HCT116 (cell line): Measurements from ENCODE around the gene ARID1A. TPM values are rescaled to one million over a fixed set of nuclear protein-coding genes. Genes with fewer than 3 reads are reported as not detected.

Experiments
- ATAC-seq: fragments of 200-7000 bp; cut with Tn5 transposase; 2 replicates; pipeline ENCODE4 v1.9.1; 2020; ENCODE audit warnings: mild to moderate bottlenecking, moderate library complexity
- BruUV-seq: library from RNA; stranded (reverse); fragments of 400-500 nt; replicated peaks from 2 replicates; lab custom pipeline; 2021; lab: Mats Ljungman, UMichigan
- CTCF ChIA-PET: fragments of 300-600 bp; sonication (Branson Sonifier 250); formaldehyde crosslinking; loops from one replicate; lab custom pipeline; 2021; ENCODE audit warnings: antibody characterized with exemption; lab: Charles Lee
- POLR2A ChIA-PET: fragments of 300-600, 350-600 bp; sonication (Branson Sonifier 250); formaldehyde crosslinking; loops from one replicate; lab custom pipeline; 2021; ENCODE audit warnings: antibody characterized with exemption; lab: Charles Lee
- RAD21 ChIA-PET, 2 experiments: fragments of 300-600 bp; sonication (Branson Sonifier 250); formaldehyde crosslinking; loops; one replicate each; lab custom pipeline; 2023; ENCODE audit warnings: low total read pairs in 2 of 2; ENCODE audit not compliant: uncharacterized antibody in 2 of 2, unreplicated experiment in 2 of 2, low non-redundant PET in 1 of 2; lab: Charles Lee
- DNase-seq: peaks from one replicate; pipeline ENCODE4 v3.0.0-alpha.2; 2010; ENCODE audit warnings: low read depth, low spot score
- H2AFZ ChIP-seq: fragments of 200-600 bp; shearing (Covaris generic), sonication (generic); 2 replicates; pipeline ENCODE4 v1.6.1; 2017; ENCODE audit warnings: low read depth, mixed run types, mixed read lengths, antibody characterized with exemption, low read length; ENCODE audit not compliant: poor library complexity, severe bottlenecking
- H3K27ac ChIP-seq: 2 replicates; pipeline ENCODE4 v1.5.1; 2012; ENCODE audit warnings: low read depth, low read length
- H3K27me3 ChIP-seq: fragments of 200-600 bp; sonication (generic); 2 replicates; pipeline ENCODE4 v1.6.1; 2016; ENCODE audit warnings: mixed run types, low read length, mixed read lengths; ENCODE audit not compliant: insufficient read depth
- H3K36me3 ChIP-seq, 2 experiments: fragments of 200-500 bp in 1 of 2; fragments of 200-600 bp in 1 of 2; sonication (Bioruptor generic) in 1 of 2; sonication (generic) in 1 of 2; 2 replicates each; pipeline versions ENCODE4 v1.5.1 to v1.6.1; 2014 to 2016; ENCODE audit warnings: low read length in 2 of 2, inconsistent platforms in 1 of 2, mixed read lengths in 1 of 2, mixed run types in 1 of 2; ENCODE audit not compliant: insufficient read depth in 2 of 2, control insufficient read depth in 1 of 2
- H3K4me1 ChIP-seq, 2 experiments: fragments of 200-600 bp in 1 of 2; sonication (generic) in 1 of 2; 2 replicates each; pipeline versions ENCODE4 v1.5.1 to v1.6.1; 2012 to 2017; ENCODE audit warnings: low read length in 2 of 2, inconsistent platforms in 1 of 2, mild to moderate bottlenecking in 1 of 2, mixed read lengths in 1 of 2, mixed run types in 1 of 2, moderate library complexity in 1 of 2; ENCODE audit not compliant: insufficient read depth in 2 of 2, control insufficient read depth in 1 of 2
- H3K4me2 ChIP-seq: fragments of 200-600 bp; sonication (generic); 2 replicates; pipeline ENCODE4 v1.6.1; 2017; ENCODE audit warnings: mixed run types, low read length, mixed read lengths
- H3K4me3 ChIP-seq, 2 experiments: fragments of 200-600 bp in 1 of 2; sonication (generic) in 1 of 2; replicated peaks in 1 of 2; 2 replicates each; pipeline ENCODE4 v1.5.1; 2011 to 2016; ENCODE audit warnings: low read length in 2 of 2, control low read depth in 1 of 2, low read depth in 1 of 2, mild to moderate bottlenecking in 1 of 2, mixed read lengths in 1 of 2, mixed run types in 1 of 2
- H3K79me2 ChIP-seq: fragments of 200-600 bp; sonication (generic); 2 replicates; pipeline ENCODE4 v1.6.1; 2017; ENCODE audit warnings: mild to moderate bottlenecking, mixed run types, low read length, moderate library complexity, mixed read lengths; ENCODE audit not compliant: insufficient read depth
- H3K9ac ChIP-seq: fragments of 200-600 bp; sonication (generic); 2 replicates; pipeline ENCODE4 v1.6.1; 2016; ENCODE audit warnings: low read length, mixed read lengths
- H3K9me2 ChIP-seq: fragments of 200-600 bp; sonication (generic), shearing (Covaris generic); 2 replicates; pipeline ENCODE4 v1.6.1; 2017; ENCODE audit warnings: mixed run types, mild to moderate bottlenecking, moderate library complexity; ENCODE audit not compliant: insufficient read depth
- H3K9me3 ChIP-seq, 2 experiments: fragments of 200-500 bp in 1 of 2; fragments of 200-600 bp in 1 of 2; sonication (Bioruptor generic) in 1 of 2; sonication (generic) in 1 of 2; 2 replicates each; pipeline ENCODE4 v1.6.1; 2014 to 2017; ENCODE audit warnings: low read length in 2 of 2, mixed read lengths in 2 of 2, inconsistent platforms in 1 of 2, low read depth in 1 of 2, mild to moderate bottlenecking in 1 of 2, mixed run types in 1 of 2, moderate library complexity in 1 of 2; ENCODE audit not compliant: control insufficient read depth in 1 of 2, insufficient read depth in 1 of 2
- H4K20me1 ChIP-seq: fragments of 200-600 bp; sonication (generic), shearing (Covaris generic); 2 replicates; pipeline ENCODE4 v1.6.1; 2017; ENCODE audit warnings: mixed run types, mild to moderate bottlenecking, moderate library complexity; ENCODE audit not compliant: insufficient read depth
- ELF1 ChIP-seq: IDR thresholded peaks from 2 replicates; pipeline ENCODE4 v1.6.1; 2012; ENCODE audit warnings: low read depth, borderline replicate concordance
- FOSL1 ChIP-seq: IDR thresholded peaks from 2 replicates; pipeline ENCODE4 v1.6.1; 2012; ENCODE audit warnings: low read depth
- JUND ChIP-seq: IDR thresholded peaks from 2 replicates; pipeline ENCODE4 v1.6.1; 2012
- REST ChIP-seq: IDR thresholded peaks from 2 replicates; pipeline ENCODE4 v1.6.1; 2012; ENCODE audit warnings: low read depth
- SP1 ChIP-seq: IDR thresholded peaks from 2 replicates; pipeline ENCODE4 v1.6.1; 2012; ENCODE audit warnings: low read depth
- TCF7L2 ChIP-seq: IDR thresholded peaks from 2 replicates; pipeline ENCODE4 v1.7.0; 2011; ENCODE audit warnings: borderline replicate concordance, inconsistent platforms; ENCODE audit not compliant: insufficient read depth, insufficient read length; ENCODE audit errors: extremely low read depth
- YY1 ChIP-seq: IDR thresholded peaks from 2 replicates; pipeline ENCODE4 v1.6.1; 2011; ENCODE audit warnings: low read length, low read depth, moderate library complexity, mild to moderate bottlenecking; ENCODE audit not compliant: insufficient replicate concordance; ENCODE audit errors: extremely low read depth
- ZNF274 ChIP-seq: fragments of 200-500 bp; sonication (Bioruptor generic); IDR thresholded peaks from 2 replicates; pipeline ENCODE4 v1.6.1; 2014; ENCODE audit warnings: mild to moderate bottlenecking, low read depth, low read length, inconsistent platforms
- intact Hi-C: fragments of 100-400 bp; cut with micrococcal nuclease; formaldehyde crosslinking; loops from 2 replicates; pipeline ENCODE4 v1.10.0; 2022
- total RNA-seq: library from RNA; stranded (reverse); gene quantifications from one replicate; pipeline ENCODE4 v1.2.1, GENCODE V29; 2021; ENCODE audit not compliant: unreplicated experiment
- TF ChIP-seq, protein P1 (sequence below): IDR thresholded peaks from 2 replicates; pipeline ENCODE4 v1.6.1; 2011; ENCODE audit warnings: mild to moderate bottlenecking, low read length, moderate library complexity; ENCODE audit not compliant: insufficient replicate concordance; ENCODE audit errors: extremely low read depth
- TF ChIP-seq, protein P2 (sequence below), 3 experiments: fragments of 200-600 bp in 1 of 3; sonication (generic) in 1 of 3; IDR thresholded peaks in 2 of 3; conservative IDR thresholded peaks in 1 of 3; 2 replicates each; pipeline ENCODE4 v1.5.1; 2012 to 2017; ENCODE audit warnings: low read depth in 2 of 3, low read length in 2 of 3, antibody characterized with exemption in 1 of 3, borderline replicate concordance in 1 of 3, control low read depth in 1 of 3, mild to moderate bottlenecking in 1 of 3, mixed read lengths in 1 of 3, mixed run types in 1 of 3, moderate library complexity in 1 of 3; ENCODE audit not compliant: insufficient read depth in 1 of 3

The ARID1A gene
- total RNA-seq, 1 experiment from 2014 or later: 62.8 TPM

GRCh38 chr1:26811057-26811456, 115.2 kb downstream of the ARID1A start:
- ChIA-PET RAD21 (interaction anchor here in 1 of 2 experiments (0.5 kb wide), 1 partner anchor 54 kb away, joined by 3 read pairs; no protein-coding TSS in a partner anchor), CTCF (interaction anchor here (1.6 to 3.1 kb wide), 6 partner anchors 9 to 54 kb away, joined by 4 to 17 read pairs (median 8); no protein-coding TSS in a partner anchor), POLR2A (interaction anchor here (1.2 kb wide), 1 partner anchor 52 kb away, joined by 3 read pairs; no protein-coding TSS in a partner anchor)
- BruUV-seq: no TSS peak
- TF ChIP-seq SP1 (no peak), ELF1 (no peak), YY1 (no peak), ZNF274 (no peak), TCF7L2 (no peak), REST (no peak), FOSL1 (no peak), JUND (no peak)
- TF ChIP-seq, protein P1, sequence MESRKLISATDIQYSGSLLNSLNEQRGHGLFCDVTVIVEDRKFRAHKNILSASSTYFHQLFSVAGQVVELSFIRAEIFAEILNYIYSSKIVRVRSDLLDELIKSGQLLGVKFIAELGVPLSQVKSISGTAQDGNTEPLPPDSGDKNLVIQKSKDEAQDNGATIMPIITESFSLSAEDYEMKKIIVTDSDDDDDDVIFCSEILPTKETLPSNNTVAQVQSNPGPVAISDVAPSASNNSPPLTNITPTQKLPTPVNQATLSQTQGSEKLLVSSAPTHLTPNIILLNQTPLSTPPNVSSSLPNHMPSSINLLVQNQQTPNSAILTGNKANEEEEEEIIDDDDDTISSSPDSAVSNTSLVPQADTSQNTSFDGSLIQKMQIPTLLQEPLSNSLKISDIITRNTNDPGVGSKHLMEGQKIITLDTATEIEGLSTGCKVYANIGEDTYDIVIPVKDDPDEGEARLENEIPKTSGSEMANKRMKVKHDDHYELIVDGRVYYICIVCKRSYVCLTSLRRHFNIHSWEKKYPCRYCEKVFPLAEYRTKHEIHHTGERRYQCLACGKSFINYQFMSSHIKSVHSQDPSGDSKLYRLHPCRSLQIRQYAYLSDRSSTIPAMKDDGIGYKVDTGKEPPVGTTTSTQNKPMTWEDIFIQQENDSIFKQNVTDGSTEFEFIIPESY: no peak
- TF ChIP-seq, protein P2, sequence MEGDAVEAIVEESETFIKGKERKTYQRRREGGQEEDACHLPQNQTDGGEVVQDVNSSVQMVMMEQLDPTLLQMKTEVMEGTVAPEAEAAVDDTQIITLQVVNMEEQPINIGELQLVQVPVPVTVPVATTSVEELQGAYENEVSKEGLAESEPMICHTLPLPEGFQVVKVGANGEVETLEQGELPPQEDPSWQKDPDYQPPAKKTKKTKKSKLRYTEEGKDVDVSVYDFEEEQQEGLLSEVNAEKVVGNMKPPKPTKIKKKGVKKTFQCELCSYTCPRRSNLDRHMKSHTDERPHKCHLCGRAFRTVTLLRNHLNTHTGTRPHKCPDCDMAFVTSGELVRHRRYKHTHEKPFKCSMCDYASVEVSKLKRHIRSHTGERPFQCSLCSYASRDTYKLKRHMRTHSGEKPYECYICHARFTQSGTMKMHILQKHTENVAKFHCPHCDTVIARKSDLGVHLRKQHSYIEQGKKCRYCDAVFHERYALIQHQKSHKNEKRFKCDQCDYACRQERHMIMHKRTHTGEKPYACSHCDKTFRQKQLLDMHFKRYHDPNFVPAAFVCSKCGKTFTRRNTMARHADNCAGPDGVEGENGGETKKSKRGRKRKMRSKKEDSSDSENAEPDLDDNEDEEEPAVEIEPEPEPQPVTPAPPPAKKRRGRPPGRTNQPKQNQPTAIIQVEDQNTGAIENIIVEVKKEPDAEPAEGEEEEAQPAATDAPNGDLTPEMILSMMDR (IDR thresholded peaks at IDR 0.05 in 2 of 3, conservative IDR thresholded peaks at IDR 0.05 in 1 of 3; ENCODE audit: borderline replicate concordance in 1 of 3, insufficient read depth in 1 of 3, low read depth in 2 of 3, low read length in 2 of 3): no peak
- Histone ChIP-seq H3K9ac (no peak overlapping the region), H3K4me1 (peaks cover 0 to 14% of the 10 kb centered on the region in 2 experiments; a peak in 1 of 4 replicates), H4K20me1 (no peaks in the 10 kb centered on the region), H3K36me3 (no peaks in the 10 kb centered on the region), H3K27ac (no peak overlapping the region), H3K9me2 (0 out of 2 replicates have a peak, but pooled peaks cover 4% of the 10 kb centered on the region), H3K4me3 (no peak overlapping the region), H3K4me2 (no peak overlapping the region), H3K27me3 (no peaks in the 10 kb centered on the region), H3K79me2 (no peaks in the 10 kb centered on the region), H2AFZ (no peak overlapping the region), H3K9me3 (no peaks in the 10 kb centered on the region)
- ATAC-seq: no peak
- DNase-seq: no peak
- intact Hi-C loops: no loop called here
